CD4-positive, alpha-beta T cell treated with Interleukin-12 subunit alpha and Interleukin-12 subunit beta, for 1 hour (primary cell): ENCODE results near the gene BAZ2A.
"Not testable (repeated sequence)": the region's sequence is repeated elsewhere in the genome, so short reads cannot be mapped to it uniquely, and the experiment has no call there.

Source experiments
- DNase-seq: peaks from one replicate; pipeline ENCODE4 v3.0.0-alpha.2; 2020

The BAZ2A gene

GRCh38 chr12:56593909-56594621 lies 36.1 kb downstream of the BAZ2A start:
- DNase-seq = peak; percentile 67

GRCh38 chr12:56591961-56592360 lies 38.2 kb downstream of the BAZ2A start:
- DNase-seq = no peak

- DNase-seq = no peak
Observed at GRCh38 chr12:56591126-56591525, 39.0 kb downstream of the BAZ2A start.

GRCh38 chr12:56590237-56590830 lies 39.8 kb downstream of the BAZ2A start:
- DNase-seq = peak; percentile 9

- no peak for DNase-seq
Observed at GRCh38 chr12:56589783-56590182, 40.3 kb downstream of the BAZ2A start.

- no peak for DNase-seq
Observed at GRCh38 chr12:56585098-56585497, 45.0 kb downstream of the BAZ2A start.

GRCh38 chr12:56581418-56582145 lies 48.5 kb downstream of the BAZ2A start:
- DNase-seq = peak; percentile 43

GRCh38 chr12:56578983-56579546 lies 51.1 kb downstream of the BAZ2A start:
- no peak for DNase-seq

- not testable (repeated sequence) for DNase-seq
Observed at GRCh38 chr12:56577248-56577647, 52.9 kb downstream of the BAZ2A start.

- DNase-seq = no peak
Observed at GRCh38 chr12:56574210-56574609, 55.9 kb downstream of the BAZ2A start.

GRCh38 chr12:56572288-56572687 lies 57.8 kb downstream of the BAZ2A start:
- DNase-seq = no peak

- no peak for DNase-seq
Observed at GRCh38 chr12:56571121-56571520, 59.0 kb downstream of the BAZ2A start.

GRCh38 chr12:56568146-56568545 lies 62.0 kb downstream of the BAZ2A start:
- no peak for DNase-seq

- no peak for DNase-seq
Observed at GRCh38 chr12:56565510-56566101, 64.5 kb downstream of the BAZ2A start.

- no peak for DNase-seq
Observed at GRCh38 chr12:56551070-56551469, 79.1 kb downstream of the BAZ2A start.

- no peak for DNase-seq
Observed at GRCh38 chr12:56546680-56547079, 83.4 kb downstream of the BAZ2A start.
